HCT116 (cell line): ENCODE measurements around the gene NTSR1. TPM values are rescaled to one million over a fixed set of nuclear protein-coding genes. Genes with fewer than 3 reads are reported as not detected.

Experiments
- ATAC-seq: fragments of 200-7000 bp; cut with Tn5 transposase; 2 replicates; pipeline ENCODE4 v1.9.1; 2020; ENCODE audit warnings: mild to moderate bottlenecking, moderate library complexity
- BruUV-seq: library from RNA; stranded (reverse); fragments of 400-500 nt; replicated peaks from 2 replicates; lab custom pipeline; 2021; lab: Mats Ljungman, UMichigan
- CTCF ChIA-PET: fragments of 300-600 bp; sonication (Branson Sonifier 250); formaldehyde crosslinking; loops from one replicate; lab custom pipeline; 2021; ENCODE audit warnings: antibody characterized with exemption; lab: Charles Lee
- POLR2A ChIA-PET: fragments of 300-600, 350-600 bp; sonication (Branson Sonifier 250); formaldehyde crosslinking; loops from one replicate; lab custom pipeline; 2021; ENCODE audit warnings: antibody characterized with exemption; lab: Charles Lee
- RAD21 ChIA-PET, 2 experiments: fragments of 300-600 bp; sonication (Branson Sonifier 250); formaldehyde crosslinking; loops; one replicate each; lab custom pipeline; 2023; ENCODE audit warnings: low total read pairs in 2 of 2; ENCODE audit not compliant: uncharacterized antibody in 2 of 2, unreplicated experiment in 2 of 2, low non-redundant PET in 1 of 2; lab: Charles Lee
- DNase-seq: peaks from one replicate; pipeline ENCODE4 v3.0.0-alpha.2; 2010; ENCODE audit warnings: low read depth, low spot score
- H2AFZ ChIP-seq: fragments of 200-600 bp; shearing (Covaris generic), sonication (generic); 2 replicates; pipeline ENCODE4 v1.6.1; 2017; ENCODE audit warnings: low read depth, mixed run types, mixed read lengths, antibody characterized with exemption, low read length; ENCODE audit not compliant: poor library complexity, severe bottlenecking
- H3K27ac ChIP-seq: 2 replicates; pipeline ENCODE4 v1.5.1; 2012; ENCODE audit warnings: low read depth, low read length
- H3K27me3 ChIP-seq: fragments of 200-600 bp; sonication (generic); 2 replicates; pipeline ENCODE4 v1.6.1; 2016; ENCODE audit warnings: mixed run types, low read length, mixed read lengths; ENCODE audit not compliant: insufficient read depth
- H3K36me3 ChIP-seq, 2 experiments: fragments of 200-500 bp in 1 of 2; fragments of 200-600 bp in 1 of 2; sonication (Bioruptor generic) in 1 of 2; sonication (generic) in 1 of 2; 2 replicates each; pipeline versions ENCODE4 v1.5.1 to v1.6.1; 2014 to 2016; ENCODE audit warnings: low read length in 2 of 2, inconsistent platforms in 1 of 2, mixed read lengths in 1 of 2, mixed run types in 1 of 2; ENCODE audit not compliant: insufficient read depth in 2 of 2, control insufficient read depth in 1 of 2
- H3K4me1 ChIP-seq, 2 experiments: fragments of 200-600 bp in 1 of 2; sonication (generic) in 1 of 2; 2 replicates each; pipeline versions ENCODE4 v1.5.1 to v1.6.1; 2012 to 2017; ENCODE audit warnings: low read length in 2 of 2, inconsistent platforms in 1 of 2, mild to moderate bottlenecking in 1 of 2, mixed read lengths in 1 of 2, mixed run types in 1 of 2, moderate library complexity in 1 of 2; ENCODE audit not compliant: insufficient read depth in 2 of 2, control insufficient read depth in 1 of 2
- H3K4me2 ChIP-seq: fragments of 200-600 bp; sonication (generic); 2 replicates; pipeline ENCODE4 v1.6.1; 2017; ENCODE audit warnings: mixed run types, low read length, mixed read lengths
- H3K4me3 ChIP-seq, 2 experiments: fragments of 200-600 bp in 1 of 2; sonication (generic) in 1 of 2; replicated peaks in 1 of 2; 2 replicates each; pipeline ENCODE4 v1.5.1; 2011 to 2016; ENCODE audit warnings: low read length in 2 of 2, control low read depth in 1 of 2, low read depth in 1 of 2, mild to moderate bottlenecking in 1 of 2, mixed read lengths in 1 of 2, mixed run types in 1 of 2
- H3K79me2 ChIP-seq: fragments of 200-600 bp; sonication (generic); 2 replicates; pipeline ENCODE4 v1.6.1; 2017; ENCODE audit warnings: mild to moderate bottlenecking, mixed run types, low read length, moderate library complexity, mixed read lengths; ENCODE audit not compliant: insufficient read depth
- H3K9ac ChIP-seq: fragments of 200-600 bp; sonication (generic); 2 replicates; pipeline ENCODE4 v1.6.1; 2016; ENCODE audit warnings: low read length, mixed read lengths
- H3K9me2 ChIP-seq: fragments of 200-600 bp; sonication (generic), shearing (Covaris generic); 2 replicates; pipeline ENCODE4 v1.6.1; 2017; ENCODE audit warnings: mixed run types, mild to moderate bottlenecking, moderate library complexity; ENCODE audit not compliant: insufficient read depth
- H3K9me3 ChIP-seq, 2 experiments: fragments of 200-500 bp in 1 of 2; fragments of 200-600 bp in 1 of 2; sonication (Bioruptor generic) in 1 of 2; sonication (generic) in 1 of 2; 2 replicates each; pipeline ENCODE4 v1.6.1; 2014 to 2017; ENCODE audit warnings: low read length in 2 of 2, mixed read lengths in 2 of 2, inconsistent platforms in 1 of 2, low read depth in 1 of 2, mild to moderate bottlenecking in 1 of 2, mixed run types in 1 of 2, moderate library complexity in 1 of 2; ENCODE audit not compliant: control insufficient read depth in 1 of 2, insufficient read depth in 1 of 2
- H4K20me1 ChIP-seq: fragments of 200-600 bp; sonication (generic), shearing (Covaris generic); 2 replicates; pipeline ENCODE4 v1.6.1; 2017; ENCODE audit warnings: mixed run types, mild to moderate bottlenecking, moderate library complexity; ENCODE audit not compliant: insufficient read depth
- JUND ChIP-seq: IDR thresholded peaks from 2 replicates; pipeline ENCODE4 v1.6.1; 2012
- POLR2AphosphoS5 ChIP-seq: IDR thresholded peaks from 2 replicates; pipeline ENCODE4 v1.6.1; 2011; ENCODE audit warnings: mild to moderate bottlenecking, low read depth, low read length, moderate library complexity
- REST ChIP-seq: IDR thresholded peaks from 2 replicates; pipeline ENCODE4 v1.6.1; 2012; ENCODE audit warnings: low read depth
- SIN3A ChIP-seq: IDR thresholded peaks from 2 replicates; pipeline ENCODE4 v1.6.1; 2012; ENCODE audit warnings: low read depth
- TCF7L2 ChIP-seq: IDR thresholded peaks from 2 replicates; pipeline ENCODE4 v1.7.0; 2011; ENCODE audit warnings: borderline replicate concordance, inconsistent platforms; ENCODE audit not compliant: insufficient read depth, insufficient read length; ENCODE audit errors: extremely low read depth
- ZFX ChIP-seq: fragments of 450-650 bp; IDR thresholded peaks from 2 replicates; pipeline ENCODE4 v1.6.1; 2017
- ZNF274 ChIP-seq: fragments of 200-500 bp; sonication (Bioruptor generic); IDR thresholded peaks from 2 replicates; pipeline ENCODE4 v1.6.1; 2014; ENCODE audit warnings: mild to moderate bottlenecking, low read depth, low read length, inconsistent platforms
- intact Hi-C: fragments of 100-400 bp; cut with micrococcal nuclease; formaldehyde crosslinking; loops from 2 replicates; pipeline ENCODE4 v1.10.0; 2022
- total RNA-seq: library from RNA; stranded (reverse); gene quantifications from one replicate; pipeline ENCODE4 v1.2.1, GENCODE V29; 2021; ENCODE audit not compliant: unreplicated experiment

NTSR1 gene
- total RNA-seq, 1 experiment from 2014 or later: 187 TPM

- no TSS peak for BruUV-seq
- no peak overlapping the region for H3K4me3 ChIP-seq
- no peak overlapping the region for H3K4me2 ChIP-seq
- H3K79me2 ChIP-seq: no peaks in the 10 kb centered on the region; the same call in 1 of the 2 replicates
- ATAC-seq: peak; percentile 23
- peaks cover 6 to 24% of the 10 kb centered on the region in 2 experiments; a peak in 3 of 4 replicates for H3K36me3 ChIP-seq
- H4K20me1 ChIP-seq: no peaks in the 10 kb centered on the region
- TF ChIP-seq JUND (peak; percentile 36; the same call in 1 of the 2 replicates), ZNF274 (no peak), REST (no peak), TCF7L2 (no peak), SIN3A (0 out of 2 replicates have a peak, but pooled peaks have one; percentile 21), ZFX (no peak), POLR2AphosphoS5 (peak; percentile 59)
- TF ChIP-seq, all 23 proteins: peak for 3
- no peak overlapping the region for H2AFZ ChIP-seq
- RAD21 ChIA-PET: no interaction called here
- no peak overlapping the region; the same call in 1 of the 2 replicates for H3K27ac ChIP-seq
- intact Hi-C loops: no loop called here
- H3K27me3 ChIP-seq: no peaks in the 10 kb centered on the region
- no peak for DNase-seq
- H3K9ac ChIP-seq: no peak overlapping the region
- peaks cover 10 to 42% of the 10 kb centered on the region in 2 experiments; a peak in 3 of 4 replicates for H3K4me1 ChIP-seq
- H3K9me3 ChIP-seq: no peaks in the 10 kb centered on the region
- CTCF ChIA-PET: interaction anchor here (1.4 to 2.6 kb wide), 2 partner anchors 29 to 33 kb away, joined by 4 to 13 read pairs; partner anchors contain the start of gene MRGBP
- POLR2A ChIA-PET: interaction anchor here (0.5 to 1.2 kb wide), 2 partner anchors 18 to 32 kb away, joined by 3 read pairs; no protein-coding TSS in a partner anchor
- no peaks in the 10 kb centered on the region for H3K9me2 ChIP-seq
Observed at GRCh38 chr20:62762801-62763368, 54.2 kb downstream of the NTSR1 start.
